ENCODE data around the gene CELF2.

- no peak for TF ChIP-seq CTCF (conservative IDR thresholded peaks at IDR 0.05)
- no peak for TF ChIP-seq ZFX (IDR thresholded peaks at IDR 0.05)
Observed at GRCh38 chr10:11045995-11046775, 28.5 kb downstream of the CELF2 start.
